Measurements from ENCODE around the gene DHRS12. TPM values are rescaled to one million over a fixed set of nuclear protein-coding genes. Genes with fewer than 3 reads are reported as not detected.

Gene DHRS12
- total RNA-seq, 1 experiment from 2014 or later = 8.8 TPM

GRCh38 chr13:51728275-51728673, 75.7 kb downstream of the DHRS12 start:
- TF ChIP-seq CTCF (conservative IDR thresholded peaks at IDR 0.05) = no peak
- Histone ChIP-seq H3K23ac (ENCODE audit: insufficient read length, low read depth, low read length) (no peak overlapping the region), H3K27ac (ENCODE audit: insufficient read length, low read depth, low read length) (no peak overlapping the region), H3K79me2 (ENCODE audit: insufficient read depth, low read length) (no peaks in the 10 kb centered on the region; the same call in 1 of the 2 replicates), H2BK5ac (ENCODE audit: insufficient read length, low read length) (no peak overlapping the region), H3K9me3 (ENCODE audit: control insufficient read depth, low read depth, low read length) (no peaks in the 10 kb centered on the region), H2BK15ac (ENCODE audit: low read depth, low read length) (no peak overlapping the region), H3K14ac (ENCODE audit: insufficient read depth, low read length) (no peak overlapping the region), H2BK12ac (ENCODE audit: insufficient read length, low read depth, low read length) (no peak overlapping the region), H3K4me1 (ENCODE audit: insufficient read depth, low read length) (no peaks in the 10 kb centered on the region), H3K27me3 (ENCODE audit: insufficient read depth, low read length) (no peaks in the 10 kb centered on the region), H2AK5ac (ENCODE audit: insufficient read length, low read length) (no peak overlapping the region), H2BK20ac (ENCODE audit: low read depth, low read length, poor library complexity, severe bottlenecking) (no peak overlapping the region), H3K9ac (ENCODE audit: extremely low read depth, insufficient read length, low read length) (no peak overlapping the region), H3K4ac (ENCODE audit: low read depth, low read length) (no peak overlapping the region), H4K8ac (replicated peaks; ENCODE audit: insufficient read length, low read depth, low read length) (no peak overlapping the region), H3K79me1 (ENCODE audit: insufficient read depth, low read depth, low read length, poor library complexity, severe bottlenecking) (no peaks in the 10 kb centered on the region), H3K23me2 (ENCODE audit: insufficient read length, low read depth, low read length, poor library complexity, severe bottlenecking) (no peaks in the 10 kb centered on the region), H4K91ac (ENCODE audit: insufficient read length, low read depth, low read length) (no peak overlapping the region), H3T11ph (ENCODE audit: low read length) (no peak overlapping the region), H3K4me2 (ENCODE audit: insufficient read depth, insufficient read length, low read length) (no peak overlapping the region), H4K20me1 (ENCODE audit: control insufficient read depth, insufficient read depth, insufficient read length) (no peaks in the 10 kb centered on the region), H2BK120ac (ENCODE audit: low read depth, low read length, poor library complexity, severe bottlenecking) (no peak overlapping the region), H2AFZ (ENCODE audit: low read length) (no peak overlapping the region), H4K5ac (ENCODE audit: insufficient read length, low read depth, low read length) (no peak overlapping the region), H3K56ac (ENCODE audit: insufficient read length, low read depth, low read length) (no peak overlapping the region), H3K18ac (ENCODE audit: insufficient read length, low read depth, low read length) (no peak overlapping the region)
- Mint-ChIP-seq H3K4me3 (no peak overlapping the region), H3K27me3 (ENCODE audit: low read depth) (no peaks in the 10 kb centered on the region), H3K9me3 (no peaks in the 10 kb centered on the region), H3K27ac (0 out of 7 replicates have a peak overlapping the region, but pooled peaks of 1 of the 3 experiments have one; percentile 5), H3K4me1 (peaks cover under 1% of the 10 kb centered on the region in 2 experiments; a peak in 3 of 4 replicates), H3K36me3 (ENCODE audit: insufficient read depth in 1 of 3, low read depth in 3 of 3) (peaks cover 4 to 16% (median 10%) of the 10 kb centered on the region in 3 experiments; a peak in 6 of 7 replicates)
- DNase-seq = no peak
- no CpG with 5 or more reads among the region's 4 CpGs for WGBS (ENCODE audit: extremely low coverage, insufficient read length, low lambda C conversion rate)
